Chondrocyte (in vitro differentiated cells): ENCODE data around the gene NOL11. TPM values are rescaled to one million over a fixed set of nuclear protein-coding genes. Genes with fewer than 3 reads are reported as not detected.
"Not testable (repeated sequence)": the region's sequence is repeated elsewhere in the genome, so short reads cannot be mapped to it uniquely, and the experiment has no call there.

Experiments used
- DNase-seq: peaks from one replicate; pipeline ENCODE4 v3.0.0; 2021; ENCODE audit warnings: mixed read lengths, low spot score
- H3K27ac Mint-ChIP-seq: one replicate; pipeline ENCODE4 v1.8.0; 2021; ENCODE audit warnings: mild to moderate bottlenecking, moderate library complexity, mixed read lengths; ENCODE audit not compliant: unreplicated experiment
- H3K27me3 Mint-ChIP-seq: 2 replicates; pipeline ENCODE4 v1.8.0; 2021; ENCODE audit warnings: low read depth, mixed read lengths
- H3K36me3 Mint-ChIP-seq: 2 replicates; pipeline ENCODE4 v1.8.0; 2021; ENCODE audit warnings: low read depth, mixed read lengths
- H3K4me1 Mint-ChIP-seq: 2 replicates; pipeline ENCODE4 v1.8.0; 2021; ENCODE audit warnings: low read depth, mild to moderate bottlenecking, mixed read lengths
- H3K4me3 Mint-ChIP-seq: one replicate; pipeline ENCODE4 v1.8.0; 2021; ENCODE audit warnings: mild to moderate bottlenecking, moderate library complexity, mixed read lengths; ENCODE audit not compliant: unreplicated experiment
- H3K9me3 Mint-ChIP-seq: 2 replicates; pipeline ENCODE4 v1.8.0; 2021; ENCODE audit warnings: low read depth, mixed read lengths
- CTCF ChIP-seq: fragments of 200-600 bp; sonication (generic); IDR thresholded peaks from 2 replicates; pipeline ENCODE4 v1.5.0; 2021; ENCODE audit warnings: antibody characterized with exemption, mild to moderate bottlenecking, moderate library complexity
- total RNA-seq: library from RNA; stranded (reverse); gene quantifications from 3 replicates; pipeline ENCODE4 v1.2.1, GENCODE V29; 2021

NOL11 gene
- total RNA-seq, 1 donor from 2014 or later, result 20.9 TPM

- H3K27ac Mint-ChIP-seq, result no peak overlapping the region
- DNase-seq, result no peak
- no peaks in the 10 kb centered on the region for H3K4me1 Mint-ChIP-seq
- H3K36me3 Mint-ChIP-seq, result peaks cover 19% of the 10 kb centered on the region
- no peaks in the 10 kb centered on the region for H3K9me3 Mint-ChIP-seq
- H3K4me3 Mint-ChIP-seq, result no peak overlapping the region
- no peak for TF ChIP-seq CTCF
- no peaks in the 10 kb centered on the region for H3K27me3 Mint-ChIP-seq
Observed at GRCh38 chr17:67746704-67747571, 29.2 kb downstream of the NOL11 start.

DNA sequence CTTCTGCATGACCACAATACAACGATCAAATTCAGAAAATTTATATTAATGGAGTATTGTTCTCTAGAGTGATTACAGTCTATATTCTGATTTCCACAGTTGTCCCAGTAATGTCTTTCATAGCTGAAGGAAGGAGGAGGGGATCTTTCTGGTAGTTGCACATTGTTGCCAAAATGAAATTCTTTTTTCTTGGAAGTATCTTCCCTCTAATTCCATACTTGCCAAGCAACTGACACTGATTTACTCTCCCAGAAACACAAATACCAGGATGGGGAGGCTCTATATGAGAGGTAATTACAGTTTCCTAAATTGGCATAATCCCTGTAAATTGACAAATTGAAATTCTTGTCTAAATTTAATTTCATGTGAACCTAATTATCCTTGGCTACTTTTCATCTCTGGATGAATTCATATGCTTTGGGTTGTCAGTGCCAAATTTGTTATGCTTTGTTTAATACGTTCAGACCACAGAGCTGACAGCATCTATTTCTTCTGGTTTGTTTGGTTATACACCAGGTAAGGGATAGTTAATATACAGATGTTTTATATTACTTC is 30.0 kb downstream of the NOL11 start:
- H3K27ac Mint-ChIP-seq, result no peak overlapping the region

DNA sequence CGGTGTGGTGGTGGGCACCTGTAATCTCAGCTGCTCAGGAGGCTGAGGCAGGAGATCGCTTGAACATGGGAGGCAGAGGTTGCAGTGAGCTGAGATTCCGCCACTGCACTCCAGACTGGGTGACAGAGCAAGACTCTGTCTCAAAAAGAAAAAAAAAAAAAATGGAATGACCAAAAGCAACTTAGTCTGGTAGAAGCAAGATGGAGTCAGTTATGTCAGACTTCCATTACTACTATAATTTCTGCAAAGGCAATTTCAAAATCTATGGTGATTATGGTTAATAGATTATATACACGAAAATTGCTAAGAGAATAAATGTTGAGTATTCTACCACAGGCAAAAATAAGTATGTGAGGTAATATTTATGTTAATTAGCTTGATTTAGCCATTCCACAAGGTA is 32.3 kb downstream of the NOL11 start:
- no peak for TF ChIP-seq CTCF
- Mint-ChIP-seq H3K36me3 (peaks cover 17% of the 10 kb centered on the region), H3K27me3 (no peaks in the 10 kb centered on the region), H3K4me1 (no peaks in the 10 kb centered on the region), H3K4me3 (no peak overlapping the region), H3K27ac (no peak overlapping the region), H3K9me3 (no peaks in the 10 kb centered on the region)
- DNase-seq, result no peak

More for the DNA sequence above, 30.0 kb downstream of the NOL11 start:
- Mint-ChIP-seq H3K4me3 (no peak overlapping the region), H3K27me3 (no peaks in the 10 kb centered on the region), H3K36me3 (peaks cover 19% of the 10 kb centered on the region), H3K4me1 (no peaks in the 10 kb centered on the region), H3K9me3 (no peaks in the 10 kb centered on the region)
- TF ChIP-seq CTCF, result no peak
- no peak for DNase-seq

GRCh38 chr17:67751101-67752074 is 33.7 kb downstream of the NOL11 start:
- no peak overlapping the region for H3K4me3 Mint-ChIP-seq
- no peaks in the 10 kb centered on the region for H3K27me3 Mint-ChIP-seq
- no peaks in the 10 kb centered on the region for H3K4me1 Mint-ChIP-seq
- no peak overlapping the region for H3K27ac Mint-ChIP-seq
- peaks cover 15% of the 10 kb centered on the region for H3K36me3 Mint-ChIP-seq
- no peaks in the 10 kb centered on the region for H3K9me3 Mint-ChIP-seq
- DNase-seq, result no peak
- TF ChIP-seq CTCF, result no peak

- H3K9me3 Mint-ChIP-seq, H3K4me3 Mint-ChIP-seq, H3K4me1 Mint-ChIP-seq, DNase-seq, H3K27me3 Mint-ChIP-seq, H3K27ac Mint-ChIP-seq: not testable (repeated sequence)
- H3K36me3 Mint-ChIP-seq, result peaks cover 15% of the 10 kb centered on the region
Observed at GRCh38 chr17:67752160-67752559, 34.4 kb downstream of the NOL11 start.
